ENCODE results near the gene FKBP1A. TPM values are rescaled to one million over a fixed set of nuclear protein-coding genes. Genes with fewer than 3 reads are reported as not detected.

FKBP1A gene
- total and polyA plus RNA-seq, 10 of the 15 experiments (the other 5 are each of a cell fraction or from before 2014, with no cell fraction given): 103 to 687 (median 254) TPM

DNA sequence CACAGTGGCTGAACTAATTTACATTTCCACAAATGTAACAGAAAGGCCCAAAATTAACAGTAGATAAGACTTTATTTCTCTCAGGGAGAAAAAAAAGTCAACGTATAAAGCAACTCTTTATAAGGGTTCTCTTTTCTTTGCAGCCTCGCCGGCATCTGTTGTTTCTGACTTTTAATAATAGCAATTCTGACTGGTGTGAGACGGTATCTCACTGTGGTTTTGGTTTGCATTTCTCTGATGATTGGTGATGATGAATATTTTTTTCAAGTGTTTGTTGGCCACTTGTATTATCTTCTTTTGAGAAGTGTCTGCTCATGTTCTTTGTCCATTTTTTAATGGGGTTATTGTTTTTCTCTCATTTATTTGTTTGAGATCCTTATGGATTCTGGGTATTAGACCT is 27.2 kb upstream of the FKBP1A start:
- ChIA-PET SMC1A (ENCODE audit: uncharacterized antibody, unreplicated experiment) (interaction anchor here (1.3 kb wide), 1 partner anchor 83 kb away, joined by 3 read pairs; no protein-coding TSS in a partner anchor), POLR2A (no interaction called here), CTCF (interaction anchor here (1.7 kb wide), 1 partner anchor 17 kb away, joined by 9 read pairs; no protein-coding TSS in a partner anchor), RAD21 (ENCODE audit: unreplicated experiment) (no interaction called here)
- Histone ChIP-seq H2AFZ (ENCODE audit: control insufficient read depth, low read depth, low read length) (no peak overlapping the region), H3K4me1 (ENCODE audit: control insufficient read depth, insufficient read depth, low read length) (no peaks in the 10 kb centered on the region), H3K9ac (ENCODE audit: control insufficient read depth, insufficient read depth, low read length) (no peak overlapping the region), H3K27me3 (replicated peaks in 1 of 2; ENCODE audit: control insufficient read depth in 2 of 2, insufficient read depth in 2 of 2, low read length in 1 of 2) (peaks cover 0 to 2% of the 10 kb centered on the region in 2 experiments; a peak in 2 of 4 replicates), H4K20me1 (ENCODE audit: control insufficient read depth, insufficient read depth) (no peaks in the 10 kb centered on the region), H3K36me3 (ENCODE audit: control insufficient read depth in 2 of 2, insufficient read depth in 2 of 2, low read length in 1 of 2) (no peaks in the 10 kb centered on the region), H3K27ac (ENCODE audit: control insufficient read depth, insufficient read depth) (no peak overlapping the region), H3K79me2 (ENCODE audit: control insufficient read depth, insufficient read depth, low read length) (no peaks in the 10 kb centered on the region), H3K4me2 (ENCODE audit: control insufficient read depth, insufficient read depth) (no peak overlapping the region), H3K4me3 (no peak overlapping the region), H3K9me3 (replicated peaks; ENCODE audit: control insufficient read depth, insufficient read depth, low read length) (no peaks in the 10 kb centered on the region; the same call in 2 of the 3 replicates)
- no peak for ATAC-seq
- TF ChIP-seq IRF4 (IDR thresholded peaks at IDR 0.05; ENCODE audit: low read depth, low read length): no peak
- no peak for TF ChIP-seq EP300 (IDR thresholded peaks at IDR 0.05; ENCODE audit: borderline replicate concordance in 1 of 2, control insufficient read depth in 1 of 2, low read depth in 2 of 2, low read length in 2 of 2)
- BruUV-seq (replicated peaks): no TSS peak
- no peak for DNase-seq (ENCODE audit: low read depth, low spot score)
- in situ Hi-C loops (cut with MboI) (no loop called here), intact Hi-C loops (cut with micrococcal nuclease; ENCODE audit: unreplicated experiment) (no loop called here)
- no peak for FAIRE-seq
- 35% methylated on average over 4 of the region's 4 CpGs for WGBS (ENCODE audit: insufficient coverage, insufficient replicate concordance, low lambda C conversion rate, missing lambda C conversion rate)

DNA sequence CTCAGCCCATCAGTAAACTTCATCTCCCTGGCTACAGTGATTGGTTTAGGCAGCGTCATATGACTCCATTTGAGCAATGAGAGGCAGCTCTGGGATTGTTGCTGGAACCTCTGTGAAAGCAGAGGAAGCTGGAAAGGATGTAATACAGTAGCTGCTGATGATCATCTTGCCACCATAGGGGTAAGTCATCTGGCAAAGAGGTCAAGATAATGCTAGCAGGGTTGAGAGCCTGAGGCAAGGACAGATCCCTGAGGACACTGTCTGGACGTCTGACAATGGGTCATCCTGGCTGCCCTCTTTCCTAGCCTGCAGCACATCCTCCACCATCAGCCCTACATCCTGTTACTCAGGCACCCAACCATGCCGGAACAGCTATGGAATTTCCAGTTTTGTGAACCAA is 25.5 kb upstream of the FKBP1A start:
- no peak for FAIRE-seq

More for the DNA sequence above, 25.5 kb upstream of the FKBP1A start:
- CTCF ChIA-PET: no interaction called here
- no peaks in the 10 kb centered on the region for H3K36me3 ChIP-seq (ENCODE audit: control insufficient read depth in 2 of 2, insufficient read depth in 2 of 2, low read length in 1 of 2)
- no peaks in the 10 kb centered on the region for H3K4me1 ChIP-seq (ENCODE audit: control insufficient read depth, insufficient read depth, low read length)
- no peaks in the 10 kb centered on the region for H3K79me2 ChIP-seq (ENCODE audit: control insufficient read depth, insufficient read depth, low read length)
- SMC1A ChIA-PET (ENCODE audit: uncharacterized antibody, unreplicated experiment): no interaction called here
- no peak overlapping the region for H3K4me2 ChIP-seq (ENCODE audit: control insufficient read depth, insufficient read depth)
- no TSS peak for BruUV-seq (replicated peaks)
- ATAC-seq (no peak), DNase-seq (ENCODE audit: low read depth, low spot score) (no peak)
- in situ Hi-C loops (cut with MboI) (no loop called here), intact Hi-C loops (cut with micrococcal nuclease; ENCODE audit: unreplicated experiment) (no loop called here)
- H3K27ac ChIP-seq (ENCODE audit: control insufficient read depth, insufficient read depth): no peak overlapping the region
- no peaks in the 10 kb centered on the region for H4K20me1 ChIP-seq (ENCODE audit: control insufficient read depth, insufficient read depth)
- TF ChIP-seq NBN (IDR thresholded peaks at IDR 0.05) (no peak), NFYB (IDR thresholded peaks at IDR 0.05; ENCODE audit: insufficient read depth, low read depth, low read length) (0 out of 2 replicates have a peak, but pooled peaks have one; percentile 9)
- 20% methylated on average over 3 of the region's 3 CpGs for WGBS (ENCODE audit: insufficient coverage, insufficient replicate concordance, low lambda C conversion rate, missing lambda C conversion rate)
- RAD21 ChIA-PET (ENCODE audit: unreplicated experiment): no interaction called here
- H2AFZ ChIP-seq (ENCODE audit: control insufficient read depth, low read depth, low read length): no peak overlapping the region
- H3K9me3 ChIP-seq (replicated peaks; ENCODE audit: control insufficient read depth, insufficient read depth, low read length): no peaks in the 10 kb centered on the region; the same call in 2 of the 3 replicates
- H3K9ac ChIP-seq (ENCODE audit: control insufficient read depth, insufficient read depth, low read length): no peak overlapping the region
- peaks cover 0 to 2% of the 10 kb centered on the region in 2 experiments; a peak in 2 of 4 replicates for H3K27me3 ChIP-seq (replicated peaks in 1 of 2; ENCODE audit: control insufficient read depth in 2 of 2, insufficient read depth in 2 of 2, low read length in 1 of 2)
- POLR2A ChIA-PET: no interaction called here
- no peak overlapping the region for H3K4me3 ChIP-seq

Data from GM12878 (cell line).